ENCODE results near the gene EHBP1L1.

- TF ChIP-seq, protein P1, sequence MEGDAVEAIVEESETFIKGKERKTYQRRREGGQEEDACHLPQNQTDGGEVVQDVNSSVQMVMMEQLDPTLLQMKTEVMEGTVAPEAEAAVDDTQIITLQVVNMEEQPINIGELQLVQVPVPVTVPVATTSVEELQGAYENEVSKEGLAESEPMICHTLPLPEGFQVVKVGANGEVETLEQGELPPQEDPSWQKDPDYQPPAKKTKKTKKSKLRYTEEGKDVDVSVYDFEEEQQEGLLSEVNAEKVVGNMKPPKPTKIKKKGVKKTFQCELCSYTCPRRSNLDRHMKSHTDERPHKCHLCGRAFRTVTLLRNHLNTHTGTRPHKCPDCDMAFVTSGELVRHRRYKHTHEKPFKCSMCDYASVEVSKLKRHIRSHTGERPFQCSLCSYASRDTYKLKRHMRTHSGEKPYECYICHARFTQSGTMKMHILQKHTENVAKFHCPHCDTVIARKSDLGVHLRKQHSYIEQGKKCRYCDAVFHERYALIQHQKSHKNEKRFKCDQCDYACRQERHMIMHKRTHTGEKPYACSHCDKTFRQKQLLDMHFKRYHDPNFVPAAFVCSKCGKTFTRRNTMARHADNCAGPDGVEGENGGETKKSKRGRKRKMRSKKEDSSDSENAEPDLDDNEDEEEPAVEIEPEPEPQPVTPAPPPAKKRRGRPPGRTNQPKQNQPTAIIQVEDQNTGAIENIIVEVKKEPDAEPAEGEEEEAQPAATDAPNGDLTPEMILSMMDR (optimal IDR thresholded peaks at IDR 0.05 in 1 of 3, IDR thresholded peaks at IDR 0.05 in 1 of 3, conservative IDR thresholded peaks at IDR 0.05 in 1 of 3; ENCODE audit: extremely low read depth in 1 of 3, insufficient read depth in 2 of 3, low read length in 3 of 3), result no peak
- TF ChIP-seq EZH2 (IDR thresholded peaks at IDR 0.05; ENCODE audit: low read length), result no peak
Measured at GRCh38 chr11:65537296-65537597, 38.6 kb upstream of the EHBP1L1 start.
